Measurements from ENCODE around the gene IGSF11.
"Not testable (repeated sequence)": the region's sequence is repeated elsewhere in the genome, so short reads cannot be mapped to it uniquely, and the experiment has no call there.

The IGSF11 gene

GRCh38 chr3:118990823-118991560, 43.7 kb downstream of the IGSF11 start:
- DNase-seq (ENCODE audit: low read depth): no peak

DNA sequence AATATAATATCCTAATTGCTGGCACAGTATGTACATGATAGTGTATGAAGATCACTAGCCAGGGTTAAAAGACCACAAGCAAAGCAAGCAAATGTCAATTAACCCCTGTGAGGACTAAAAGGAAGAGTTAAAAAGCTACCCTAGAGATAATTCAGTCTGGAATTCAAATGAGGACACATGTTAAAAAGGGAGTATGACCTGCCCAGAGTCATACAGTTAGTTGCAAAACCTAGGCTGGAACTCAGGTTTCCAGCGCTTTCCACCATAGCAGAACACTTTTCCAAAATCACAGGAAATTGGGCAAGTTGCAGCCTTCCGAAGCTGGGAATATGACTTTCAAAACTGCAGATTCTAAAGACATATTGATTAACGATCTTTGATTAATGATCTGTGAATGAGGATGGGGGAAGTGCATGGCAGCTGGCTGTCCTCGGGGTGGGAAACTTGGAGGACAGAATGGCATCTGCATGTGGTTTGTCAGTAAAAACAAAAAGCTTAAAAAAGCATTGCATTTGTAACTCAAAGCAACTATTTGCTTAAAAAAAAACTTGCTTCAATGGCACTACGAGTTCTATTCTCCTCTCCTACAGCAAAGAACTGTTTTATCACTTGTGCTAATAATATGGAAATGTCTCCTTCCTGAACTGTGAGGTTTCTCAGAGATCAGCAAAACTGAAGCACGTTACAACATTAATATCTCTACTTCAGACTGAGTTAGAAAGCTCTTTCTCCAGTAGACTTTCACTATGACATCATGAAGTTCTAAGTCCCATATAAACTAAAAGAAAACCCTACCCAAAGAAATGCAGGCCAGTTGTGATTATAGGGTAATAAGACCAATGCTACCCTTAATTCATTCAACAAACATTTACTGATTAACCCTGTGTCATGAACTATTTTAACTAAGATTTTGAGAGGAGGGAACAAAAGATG, 46.2 kb downstream of the IGSF11 start:
- DNase-seq (ENCODE audit: low read depth): no peak

DNA sequence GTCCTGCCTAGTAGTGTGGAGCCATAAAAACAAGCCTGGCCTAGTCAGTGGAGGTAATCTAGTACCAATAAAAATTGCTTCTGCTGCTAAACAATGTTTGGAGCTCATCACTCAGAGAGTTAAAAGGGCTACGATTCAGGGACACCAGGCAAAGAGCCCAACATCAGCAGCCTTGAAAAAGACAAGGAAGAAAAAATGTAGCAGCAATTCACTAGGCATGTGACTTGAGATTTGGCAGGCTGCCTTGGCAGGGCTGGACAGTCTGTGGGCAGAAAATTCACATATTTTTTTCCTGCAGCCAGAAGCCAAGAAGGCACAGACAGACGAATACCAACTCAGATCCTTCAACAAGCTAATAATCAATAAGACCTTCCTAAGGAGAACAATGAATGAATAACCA, 47.2 kb downstream of the IGSF11 start:
- DNase-seq (ENCODE audit: low read depth): no peak

DNA sequence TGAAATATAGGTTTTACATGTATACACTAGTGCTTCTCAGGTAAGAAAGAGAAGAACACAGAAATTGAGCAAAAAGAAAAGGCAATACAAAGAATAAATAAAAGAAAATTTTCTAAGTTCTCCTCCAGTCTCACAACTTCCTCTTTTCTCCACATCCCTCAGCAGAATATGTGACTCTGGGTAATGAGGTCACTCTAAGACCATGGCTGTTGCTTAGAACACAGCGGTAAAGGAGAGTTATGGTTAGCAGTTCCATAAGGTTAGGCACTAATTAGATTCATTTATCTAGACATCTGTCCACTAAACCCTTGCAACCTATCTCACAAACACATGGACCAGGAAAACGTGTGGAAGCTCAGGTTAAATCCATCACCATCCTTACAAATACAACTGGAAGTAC, 47.9 kb downstream of the IGSF11 start:
- DNase-seq (ENCODE audit: low read depth): no peak

DNA sequence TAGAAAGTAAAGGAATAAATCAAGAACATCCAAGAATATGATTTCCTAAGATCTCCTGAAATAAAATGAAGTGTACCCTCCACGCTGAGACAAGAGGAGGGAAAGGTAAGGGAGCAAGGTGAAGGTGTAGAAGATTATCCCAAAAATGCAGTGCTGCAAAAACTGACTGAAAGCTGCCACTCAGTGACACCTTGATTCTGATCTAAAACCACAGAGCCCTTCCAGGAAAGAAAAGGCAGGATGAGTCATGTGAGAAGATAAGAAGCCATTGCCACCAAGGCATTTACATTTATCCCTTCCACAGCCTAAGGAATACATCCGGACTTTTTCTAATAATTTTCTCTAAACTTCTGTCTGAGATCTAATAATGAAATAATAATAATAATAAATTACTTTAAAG, 49.9 kb downstream of the IGSF11 start:
- DNase-seq (ENCODE audit: low read depth): no peak

DNA sequence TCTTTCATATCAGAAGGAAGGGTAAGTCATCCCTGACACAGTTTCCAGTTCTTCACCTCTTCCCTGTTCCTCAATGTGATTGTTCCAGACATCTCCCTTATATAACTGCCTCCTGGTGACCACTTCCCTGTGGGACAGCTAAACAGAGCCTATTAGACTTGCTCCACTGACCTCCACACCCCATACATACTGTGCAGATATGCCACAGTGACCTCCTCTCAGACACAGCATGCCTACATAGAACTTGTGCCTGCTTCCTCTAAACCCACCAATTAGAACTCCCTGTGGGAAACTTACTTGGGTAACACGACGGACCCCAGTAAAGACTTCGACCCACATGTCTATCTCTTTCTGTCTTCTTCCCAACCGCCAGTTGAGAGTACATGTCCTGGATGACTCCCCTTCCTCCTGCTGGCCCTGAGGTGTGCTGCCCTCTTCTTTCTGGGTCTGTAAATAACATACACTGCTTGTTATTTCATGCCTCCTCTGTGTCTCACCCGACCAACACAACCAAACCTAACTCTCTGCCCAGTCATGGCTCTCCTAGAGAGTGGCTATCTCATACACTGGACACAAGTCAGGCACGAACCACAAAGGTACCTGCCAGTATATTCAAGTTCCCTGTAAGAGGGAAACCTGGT, 53.0 kb downstream of the IGSF11 start:
- no peak for DNase-seq (ENCODE audit: low read depth)

GRCh38 chr3:118980832-118981231, 53.8 kb downstream of the IGSF11 start:
- DNase-seq (ENCODE audit: low read depth): no peak

DNA sequence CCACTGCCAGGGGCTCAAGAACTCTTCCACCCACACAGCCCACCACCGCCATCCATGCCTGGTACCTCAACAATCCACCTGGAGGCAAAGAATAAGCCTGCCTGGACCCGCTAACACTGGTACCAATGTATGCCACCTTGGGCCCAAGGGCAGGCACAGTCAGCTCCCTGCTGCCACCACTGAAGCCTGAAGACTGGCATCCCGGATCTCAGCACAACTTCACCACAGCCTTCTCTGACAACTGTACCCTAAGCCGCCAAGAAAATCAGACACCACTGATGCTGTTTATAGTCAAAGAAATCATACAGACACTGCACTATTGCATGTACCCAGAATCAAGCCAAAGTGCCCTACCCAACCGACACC, 56.3 kb downstream of the IGSF11 start:
- no peak for DNase-seq (ENCODE audit: low read depth)

DNA sequence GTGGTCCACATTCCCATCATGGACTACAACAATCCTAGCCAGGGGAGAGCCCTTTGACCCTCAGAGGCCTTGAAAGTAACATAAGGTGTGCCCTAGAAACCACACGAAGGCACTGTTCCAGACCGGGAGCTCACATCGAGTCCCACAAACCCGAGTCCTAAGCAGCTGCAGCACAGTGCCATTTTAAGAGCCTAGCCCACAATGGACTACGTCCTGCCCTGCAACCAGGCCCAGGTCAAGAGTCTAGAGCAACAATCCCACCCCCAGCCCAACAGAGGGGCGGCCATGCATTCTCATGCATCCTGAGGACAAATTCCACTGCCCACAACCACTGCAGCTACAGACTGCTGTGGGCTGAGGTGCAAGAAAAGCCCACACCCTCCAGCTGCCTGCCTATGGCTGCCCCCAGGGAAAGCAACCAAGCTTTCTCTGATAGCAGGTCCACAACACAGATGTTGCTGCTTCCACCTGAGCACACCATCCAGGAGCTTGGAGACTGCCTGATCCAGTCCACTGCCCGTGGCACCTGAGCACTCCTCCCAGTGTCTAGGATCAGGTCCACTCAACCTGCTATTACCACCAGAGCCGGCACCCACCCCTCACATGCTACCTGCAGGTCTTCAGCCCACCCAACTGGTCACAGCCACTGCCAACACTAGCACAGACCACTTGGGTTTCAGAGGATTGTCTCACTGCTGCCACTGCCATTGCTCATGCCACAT, 56.8 kb downstream of the IGSF11 start:
- no peak for DNase-seq (ENCODE audit: low read depth)

DNA sequence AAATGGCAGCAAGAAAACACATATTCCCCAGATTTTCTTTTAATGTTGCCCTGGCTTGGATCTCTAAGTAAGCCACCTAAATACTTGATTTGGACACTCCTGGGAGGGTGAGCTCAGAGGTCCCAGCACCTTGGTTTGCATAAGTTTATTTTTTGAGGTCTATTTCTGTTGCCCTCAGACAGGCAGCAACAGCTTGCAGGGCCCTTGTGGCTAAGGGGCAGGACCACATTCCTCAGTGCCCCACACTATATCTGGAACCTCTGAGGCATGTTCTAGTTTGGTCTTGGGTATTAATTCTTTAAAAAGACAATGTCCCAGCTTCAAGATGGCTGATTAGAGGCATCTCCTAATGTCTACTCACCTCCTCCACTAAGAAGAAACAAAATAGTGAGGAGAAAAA, 57.5 kb downstream of the IGSF11 start:
- DNase-seq (ENCODE audit: low read depth): no peak

GRCh38 chr3:118975476-118975875, 59.2 kb downstream of the IGSF11 start:
- DNase-seq (ENCODE audit: low read depth): not testable (repeated sequence)

GRCh38 chr3:118974356-118975097, 60.1 kb downstream of the IGSF11 start:
- DNase-seq (ENCODE audit: low read depth): no peak

DNA sequence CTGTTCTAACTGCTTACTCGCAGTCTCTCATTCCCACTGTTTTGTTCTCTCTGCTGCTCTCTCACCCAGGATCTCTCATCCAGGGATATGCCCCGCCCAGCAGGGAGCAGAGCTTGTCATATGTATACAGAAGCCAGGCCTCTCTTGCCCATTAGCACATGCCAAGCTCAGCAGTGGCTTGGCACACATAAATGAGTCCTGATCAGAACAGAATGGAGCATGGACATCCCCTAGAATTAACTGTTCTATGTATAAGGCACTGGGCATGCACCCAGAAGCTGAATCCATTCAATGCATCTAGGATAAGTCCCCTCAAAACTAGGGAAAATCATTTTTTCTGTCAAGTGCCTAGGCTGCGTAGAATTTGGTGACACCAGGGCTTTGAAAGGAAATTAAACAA, 61.6 kb downstream of the IGSF11 start:
- DNase-seq (ENCODE audit: low read depth): no peak

DNA sequence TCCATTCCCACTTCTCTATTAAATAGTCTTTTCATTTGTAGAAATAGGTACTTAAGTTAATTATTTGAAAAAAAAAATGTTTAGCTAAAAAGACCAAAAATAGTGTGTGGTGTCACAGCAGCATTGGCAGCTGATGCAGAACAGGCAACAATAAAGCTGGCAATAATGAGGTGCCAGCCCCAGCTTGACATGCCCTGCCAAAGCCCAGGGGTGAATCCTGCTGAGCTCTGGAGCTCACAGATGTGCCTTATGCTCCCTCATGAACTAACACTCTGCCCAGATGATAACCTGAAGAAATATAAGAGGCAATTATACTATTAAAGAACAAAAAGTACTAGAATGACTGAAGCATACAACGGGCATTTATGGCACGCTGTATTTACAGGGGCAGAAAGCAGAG, 63.8 kb downstream of the IGSF11 start:
- no peak for DNase-seq (ENCODE audit: low read depth)

DNA sequence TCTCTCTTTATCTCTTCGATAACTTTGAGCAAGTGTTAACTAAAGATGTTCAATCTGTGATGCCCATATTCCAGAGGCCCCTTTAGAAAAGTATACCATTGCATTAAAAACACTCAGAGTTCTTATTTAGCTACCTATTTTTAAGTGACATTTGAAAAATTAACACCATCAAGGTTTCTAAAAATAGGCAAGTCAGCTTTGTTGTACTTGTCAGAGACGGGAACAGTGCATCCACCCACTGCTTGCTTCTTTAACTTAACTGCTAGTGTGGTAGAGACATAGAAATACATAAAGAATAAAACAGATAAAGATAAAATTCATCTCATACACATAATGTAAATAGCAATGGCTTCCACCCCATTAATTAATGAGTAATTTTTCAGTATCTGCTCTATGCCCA, 66.0 kb downstream of the IGSF11 start:
- no peak for DNase-seq (ENCODE audit: low read depth)

DNA sequence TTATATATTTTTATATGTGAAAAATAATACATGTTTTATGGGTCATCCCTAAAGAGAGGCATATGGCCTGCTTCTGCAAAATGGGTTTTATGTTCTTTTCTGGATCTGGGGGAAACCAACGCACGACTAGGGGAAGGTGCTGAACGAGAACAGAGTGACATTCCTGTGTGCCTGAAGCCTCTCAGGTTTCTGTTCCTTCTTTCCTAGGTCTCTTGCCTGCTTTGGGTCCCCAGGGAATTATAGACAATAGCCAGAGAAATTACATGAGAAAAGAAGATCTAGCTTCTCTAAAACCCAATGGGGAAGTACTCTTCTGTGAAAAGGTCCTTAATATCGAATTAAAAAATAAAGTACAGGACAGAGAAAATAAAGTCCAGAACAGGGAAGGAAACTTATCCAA, 66.5 kb downstream of the IGSF11 start:
- no peak for DNase-seq (ENCODE audit: low read depth)

- no peak for DNase-seq (ENCODE audit: low read depth)
Measured at GRCh38 chr3:118966700-118967099, 67.9 kb downstream of the IGSF11 start.

DNA sequence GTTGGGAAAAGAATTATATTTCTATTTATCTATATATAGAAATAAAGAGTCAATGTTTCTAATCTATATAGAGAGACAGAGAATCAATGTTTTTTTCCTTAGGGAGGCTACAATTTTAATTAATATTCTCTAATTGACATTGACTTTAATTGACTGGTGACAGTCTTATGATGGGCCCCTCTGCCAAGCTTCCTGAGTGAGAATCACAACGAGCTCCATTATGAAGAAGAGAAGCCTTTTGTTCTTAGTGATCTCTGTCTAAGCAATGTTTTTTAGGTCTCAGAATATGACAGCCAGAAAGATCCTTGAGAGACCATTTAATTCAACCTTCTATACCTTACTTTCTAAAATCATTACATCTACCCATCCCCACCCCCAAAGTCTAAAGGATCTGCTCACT, 70.9 kb downstream of the IGSF11 start:
- no peak for DNase-seq (ENCODE audit: low read depth)

DNA sequence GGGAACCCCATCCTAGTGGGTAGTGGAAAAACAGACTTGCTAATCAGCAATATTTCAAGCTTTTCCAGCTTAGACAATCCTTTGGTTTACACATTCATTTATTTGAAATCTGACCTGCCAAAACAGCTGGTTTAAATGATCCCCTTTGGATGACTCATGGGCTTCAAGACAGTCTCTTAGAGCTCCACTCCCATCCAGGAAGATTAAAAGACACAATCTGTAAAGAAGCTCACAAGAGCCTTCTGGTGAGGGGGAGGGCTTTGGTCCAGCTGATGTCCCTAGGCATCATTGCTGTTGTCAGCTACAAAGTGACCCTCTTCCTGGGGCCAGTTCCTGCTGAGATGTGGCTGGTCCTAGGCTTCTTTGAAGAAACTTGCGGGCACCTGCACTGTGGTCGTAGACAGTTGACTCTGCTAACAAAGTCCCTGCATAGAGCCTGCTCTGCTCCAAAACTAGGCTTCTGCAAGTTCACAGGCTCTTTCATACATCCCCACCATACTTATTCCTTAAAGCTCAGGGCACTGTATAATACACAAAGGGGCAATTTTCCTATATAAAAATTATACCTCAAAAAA, 73.7 kb downstream of the IGSF11 start:
- no peak for DNase-seq (ENCODE audit: low read depth)

- no peak for DNase-seq (ENCODE audit: low read depth)
Measured at GRCh38 chr3:118955914-118956556, 78.6 kb downstream of the IGSF11 start.

DNA sequence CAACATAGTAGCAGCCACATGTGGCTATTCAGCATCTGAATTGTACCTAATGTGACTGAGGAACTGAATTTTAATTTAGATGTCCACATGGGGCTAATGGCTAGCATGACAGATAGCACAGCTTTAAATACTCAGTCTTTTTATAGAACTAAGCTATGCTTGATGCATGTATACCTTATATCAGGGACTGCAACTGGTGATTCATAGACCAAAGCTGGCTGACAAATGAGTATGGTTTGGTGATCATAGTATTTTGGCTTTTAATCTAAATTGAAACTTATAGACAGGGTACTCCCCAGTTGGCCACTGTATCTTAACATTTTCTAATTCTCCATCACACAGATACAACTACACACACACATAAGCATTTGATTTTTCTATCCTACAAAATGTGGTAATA, 83.6 kb downstream of the IGSF11 start:
- DNase-seq (ENCODE audit: low read depth): no peak
